DMS53 treated with DMSO at 0.1 percent for 48 hours (cell line): Measurements from ENCODE around the gene ENDOG.
"Not testable (repeated sequence)": the region's sequence is repeated elsewhere in the genome, so short reads cannot be mapped to it uniquely, and the experiment has no call there.

Experiments
- DNase-seq: peaks from one replicate; lab custom pipeline; 2025; ENCODE audit not compliant: unreplicated experiment; lab: John Stamatoyannopoulos, UW

ENDOG gene

DNA sequence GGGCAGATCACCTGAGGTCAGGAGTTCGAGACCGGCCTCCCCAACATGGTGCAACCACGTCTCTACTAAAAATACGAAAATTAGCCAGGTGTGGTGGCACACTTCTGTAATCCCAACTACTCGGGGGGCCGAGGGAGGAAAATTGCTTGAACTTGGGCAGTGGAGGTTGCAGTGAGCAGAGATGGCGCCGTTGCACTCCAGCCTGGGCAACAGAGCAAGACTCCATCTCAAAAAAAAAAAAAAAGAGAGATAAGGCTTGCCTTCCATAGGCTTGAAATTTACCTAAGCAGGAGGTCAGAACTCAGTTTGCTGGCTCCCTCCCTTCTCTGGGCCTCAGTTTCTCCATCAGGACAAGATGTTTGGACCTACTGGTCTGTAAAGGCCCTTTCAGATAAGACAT is 10.0 kb downstream of the ENDOG start:
- DNase-seq: no peak

DNA sequence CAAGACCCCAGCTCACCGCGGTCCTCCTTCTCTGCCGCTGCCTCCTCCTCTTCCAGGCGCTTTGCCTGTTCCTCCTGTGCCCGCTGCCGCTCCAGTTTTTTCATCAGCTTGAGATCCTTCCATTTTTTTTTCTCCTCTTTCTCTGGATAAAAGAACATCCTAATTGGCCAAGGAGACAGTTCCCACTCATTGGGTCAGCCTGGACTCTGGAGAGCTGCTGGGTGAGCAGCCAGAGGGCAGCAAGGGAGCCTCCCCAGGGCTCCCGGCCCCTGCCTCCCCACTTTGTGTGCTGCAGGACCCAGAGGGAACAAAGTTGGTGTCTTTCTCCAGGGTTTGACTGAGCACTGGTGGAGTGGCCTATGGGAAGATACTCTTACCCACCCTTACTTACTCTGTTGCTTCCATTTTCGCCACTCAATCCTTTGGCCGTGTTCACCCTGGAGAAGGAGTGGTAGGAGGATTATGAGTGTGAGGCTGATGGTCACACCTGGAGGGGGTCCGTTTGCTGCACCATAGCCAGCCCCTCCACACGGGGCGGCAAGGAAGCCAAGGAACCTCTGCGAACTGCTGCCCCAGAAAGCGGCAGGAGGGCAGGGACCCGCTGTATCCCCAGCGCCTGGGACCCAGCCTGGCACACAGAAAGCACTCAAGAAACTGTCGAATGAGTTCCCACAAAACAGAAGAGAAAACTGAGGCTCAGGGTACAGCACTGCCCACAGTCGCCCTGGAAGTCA is 10.6 kb downstream of the ENDOG start:
- DNase-seq: no peak

DNA sequence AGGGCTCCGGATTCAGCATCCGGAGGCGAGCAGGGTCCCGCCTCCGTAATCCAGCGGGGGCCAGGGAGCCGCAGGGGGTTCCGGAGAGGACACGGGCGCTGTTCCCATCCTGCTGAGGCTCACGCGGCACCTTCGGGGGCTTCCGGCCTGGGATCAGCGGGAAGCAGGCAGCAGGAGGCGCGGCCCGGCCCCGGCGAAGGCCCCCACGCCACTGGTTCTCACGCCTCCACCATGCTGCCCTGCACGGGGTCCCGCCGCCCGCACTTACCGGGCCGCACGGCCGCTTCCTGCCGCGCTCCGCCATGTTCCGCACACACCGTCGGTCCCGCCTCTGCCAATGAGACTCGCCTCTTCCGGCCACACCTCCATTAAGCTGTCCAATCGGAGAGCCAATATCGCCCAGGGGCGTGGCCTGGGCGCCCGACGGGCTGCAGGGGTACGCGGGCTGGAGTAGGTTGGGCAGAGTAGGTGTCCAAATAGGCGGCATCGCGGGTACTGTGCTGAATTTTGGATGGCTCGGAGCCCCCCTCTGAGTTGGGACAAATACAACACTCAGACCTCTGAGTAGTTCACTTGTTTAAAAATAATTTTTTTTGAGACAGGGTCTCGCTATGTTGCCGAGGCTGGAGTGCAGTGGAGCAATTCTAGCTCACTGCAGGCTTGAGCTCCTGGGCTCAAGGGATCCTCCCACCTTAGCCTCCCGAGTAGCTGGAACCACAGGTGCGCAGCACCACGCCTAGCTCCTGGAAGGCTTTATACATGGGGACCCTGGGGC is 11.4 kb downstream of the ENDOG start, which contains the start of gene SPOUT1:
Gene SPOUT1 (minus strand): TSS at position 318 of the 775 bp plus-strand sequence. CDS start 14 bp downstream, at position 304.
- peak; percentile 96 for DNase-seq

GRCh38 chr9:128833696-128834095 is 15.4 kb downstream of the ENDOG start:
- DNase-seq: no peak

DNA sequence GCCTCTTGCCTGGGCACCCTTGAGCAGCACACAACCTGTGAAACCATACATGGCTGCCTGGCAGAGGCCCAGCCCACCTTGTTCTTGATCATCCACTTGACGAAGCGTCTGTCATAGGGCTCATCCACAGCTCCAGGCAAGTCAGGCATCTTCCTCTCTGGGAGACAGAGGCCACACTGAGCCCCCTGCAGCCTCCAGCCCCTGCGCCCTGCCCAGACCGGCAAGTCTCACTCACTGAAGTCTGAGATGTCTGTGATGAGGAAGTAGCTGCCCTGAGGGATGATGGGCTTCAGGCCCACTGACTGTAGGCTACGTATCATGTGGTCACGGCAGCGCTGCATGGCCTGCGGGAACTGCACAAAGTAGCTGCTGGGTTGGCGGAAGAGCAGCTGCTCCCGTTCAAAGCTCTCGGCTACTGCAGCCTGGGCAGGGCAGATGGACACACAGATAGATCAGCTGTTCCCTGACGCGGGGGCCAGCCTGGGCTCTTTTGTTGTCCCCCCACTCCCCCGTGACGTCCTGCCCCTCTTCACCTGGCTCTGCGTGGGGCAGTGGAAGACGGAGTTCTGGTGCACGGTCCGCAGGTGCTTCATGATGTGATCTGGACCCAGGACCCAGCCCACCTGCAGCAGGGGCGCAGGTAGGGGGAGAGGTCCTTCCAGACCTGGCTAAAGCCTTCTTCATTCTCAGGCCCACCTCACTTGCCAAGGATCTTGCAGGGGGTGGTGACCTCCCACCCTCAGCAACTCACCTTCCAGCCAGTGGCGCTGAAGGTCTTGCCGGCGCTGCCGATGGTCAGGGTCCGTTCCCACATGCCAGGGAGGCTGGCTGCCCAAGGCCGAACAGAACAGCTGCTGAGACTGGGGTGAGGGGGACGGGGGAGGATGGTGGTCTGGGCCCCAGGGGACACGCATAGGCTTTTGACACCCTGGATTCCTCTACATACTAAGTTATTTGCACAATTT is 17.2 kb downstream of the ENDOG start:
- DNase-seq: no peak

DNA sequence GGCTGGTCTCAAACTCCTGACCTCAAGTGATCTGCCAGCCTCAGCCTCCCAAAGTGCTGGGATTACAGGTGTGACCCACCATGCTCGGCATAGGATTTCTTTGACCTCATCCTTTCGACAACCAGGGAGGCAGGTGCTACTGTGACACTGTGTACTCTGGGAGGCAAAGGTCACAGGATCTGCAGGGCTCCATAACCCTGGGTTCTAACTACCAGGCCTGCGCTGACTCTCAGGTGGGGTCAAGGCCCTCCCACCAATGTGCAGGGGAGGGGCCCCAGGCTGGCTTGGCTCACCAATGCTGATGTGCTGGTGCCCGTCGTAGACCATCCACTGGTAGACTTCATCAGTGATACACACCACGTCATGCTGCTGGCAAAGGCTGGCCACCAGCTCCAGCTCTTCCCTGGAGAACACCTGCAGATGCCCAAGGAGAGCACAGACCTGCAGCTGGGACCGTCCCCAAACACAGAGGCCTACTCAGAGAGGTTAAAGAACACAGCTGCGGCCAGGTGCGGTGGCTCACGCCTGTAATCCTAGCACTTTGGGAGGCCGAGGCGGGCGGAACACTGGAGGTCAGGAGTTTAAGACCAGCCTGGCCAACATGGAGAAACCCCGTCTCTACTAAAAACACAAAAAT is 18.3 kb downstream of the ENDOG start:
- DNase-seq: no peak

DNA sequence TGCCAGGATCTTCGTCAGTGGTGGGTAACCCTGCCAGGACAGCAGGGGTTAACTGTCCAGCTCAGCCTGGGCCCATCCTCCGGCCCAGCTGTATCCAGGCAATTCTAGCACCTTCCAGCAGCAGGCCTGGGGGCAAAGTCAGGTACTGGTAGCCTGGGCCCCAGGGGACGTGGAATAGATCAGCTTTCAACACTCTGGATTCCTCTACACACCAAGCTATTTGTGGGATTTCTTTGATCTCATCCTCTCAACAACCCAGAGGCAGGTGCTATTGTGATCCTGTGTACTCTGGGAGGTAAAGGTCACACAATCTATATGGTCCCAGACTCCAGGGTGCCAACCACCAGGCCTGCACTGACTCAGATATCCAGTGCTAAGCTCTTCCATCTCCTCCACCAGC is 20.0 kb downstream of the ENDOG start:
- DNase-seq: no peak

DNA sequence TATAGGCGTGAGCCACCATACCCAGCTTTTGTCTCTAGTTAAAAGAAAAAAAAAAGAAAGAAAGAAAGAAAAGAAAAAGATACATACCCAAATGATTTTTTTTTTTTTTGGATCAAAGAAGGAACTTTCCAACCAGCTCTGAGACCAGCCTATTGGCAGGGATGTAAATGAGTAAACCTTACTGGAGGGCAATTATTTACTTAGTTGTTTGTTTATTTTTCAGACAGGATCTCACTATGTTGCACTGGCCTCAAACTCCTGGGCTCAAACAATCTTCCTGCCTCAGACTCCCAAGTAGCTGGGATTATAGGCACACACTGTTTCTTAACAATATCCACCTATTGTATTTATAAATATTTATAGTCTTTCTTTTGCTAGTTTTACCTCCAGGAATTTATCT is 22.2 kb downstream of the ENDOG start:
- DNase-seq: no peak

DNA sequence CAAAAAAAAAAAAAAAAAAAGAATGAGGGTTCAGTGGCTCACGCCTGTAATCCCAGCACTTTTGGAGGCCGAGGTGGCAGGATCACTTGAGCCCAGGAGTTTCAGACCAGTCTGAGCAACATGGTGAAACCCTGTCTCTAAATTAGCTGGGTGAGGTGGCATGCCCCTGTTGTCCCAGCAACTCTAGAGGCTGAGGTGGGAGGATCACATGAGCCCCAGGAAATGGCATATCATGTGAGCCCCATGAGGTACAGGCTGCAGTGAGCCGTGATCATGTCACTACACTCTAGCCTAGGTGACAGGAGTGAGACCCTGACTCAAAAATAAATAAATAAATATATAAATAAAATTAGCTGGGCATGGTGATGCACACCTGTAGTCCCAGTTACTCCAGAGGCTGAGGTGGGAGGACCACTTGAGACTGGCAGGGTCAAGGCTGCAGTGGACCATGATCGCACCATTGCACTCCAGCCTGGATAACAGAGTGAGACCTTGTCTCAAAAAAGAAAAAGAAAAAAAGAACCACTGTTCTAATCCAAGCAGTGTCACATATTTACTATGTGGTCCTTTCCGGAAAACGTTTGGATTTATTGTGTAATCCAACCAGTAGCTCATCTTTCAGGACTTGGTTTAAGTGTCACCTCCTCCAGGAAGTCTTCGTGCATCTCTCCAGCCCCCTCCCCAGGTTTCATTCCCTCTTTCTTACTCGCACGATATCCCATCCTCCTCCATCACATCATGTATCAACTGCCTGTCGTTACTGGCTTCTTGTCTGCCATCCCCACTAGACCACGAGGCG is 23.6 kb downstream of the ENDOG start:
- DNase-seq: no peak

GRCh38 chr9:128843171-128843570 is 24.9 kb downstream of the ENDOG start:
- DNase-seq: not testable (repeated sequence)

GRCh38 chr9:128845186-128845931 is 27.1 kb downstream of the ENDOG start:
- no peak for DNase-seq

- no peak for DNase-seq
Measured at GRCh38 chr9:128846680-128847030, 28.4 kb downstream of the ENDOG start.

DNA sequence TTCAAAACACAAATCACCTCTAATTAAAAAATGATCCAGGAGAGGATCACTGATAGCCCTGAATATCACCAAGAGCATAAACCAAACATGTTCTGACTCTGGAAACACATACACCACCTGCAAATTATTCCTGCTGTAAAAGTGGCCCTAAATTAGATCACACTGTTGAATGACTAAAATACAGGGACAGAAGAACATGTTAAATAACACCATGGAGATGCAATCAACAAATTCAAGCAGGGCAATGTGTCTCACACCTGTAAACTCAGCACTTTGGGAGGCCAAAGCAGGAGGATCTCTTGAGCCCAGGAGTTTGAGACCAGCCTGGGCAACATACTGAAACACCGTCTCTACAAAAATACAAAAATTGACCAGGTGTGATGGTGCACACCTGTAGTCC is 29.5 kb downstream of the ENDOG start:
- no peak for DNase-seq

DNA sequence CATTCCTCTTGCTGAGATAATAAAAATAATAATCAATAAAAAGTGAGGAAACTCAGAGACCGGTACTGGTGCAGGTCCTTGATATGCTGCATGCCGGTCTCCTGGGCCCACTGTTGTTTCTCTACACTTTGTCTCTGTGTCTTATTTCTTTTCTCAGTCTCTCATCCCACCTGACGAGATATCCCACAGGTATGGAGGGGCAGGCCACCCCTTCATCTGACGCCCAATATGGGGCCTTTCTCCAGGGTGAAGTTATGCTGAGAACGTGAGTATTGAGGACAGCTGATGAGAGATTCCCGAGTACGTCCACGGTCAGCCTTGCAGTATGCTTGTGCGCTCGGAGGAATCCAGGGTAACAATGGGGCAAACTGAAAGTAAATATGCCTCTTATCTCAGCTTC is 32.7 kb downstream of the ENDOG start:
- DNase-seq: not testable (repeated sequence)

DNA sequence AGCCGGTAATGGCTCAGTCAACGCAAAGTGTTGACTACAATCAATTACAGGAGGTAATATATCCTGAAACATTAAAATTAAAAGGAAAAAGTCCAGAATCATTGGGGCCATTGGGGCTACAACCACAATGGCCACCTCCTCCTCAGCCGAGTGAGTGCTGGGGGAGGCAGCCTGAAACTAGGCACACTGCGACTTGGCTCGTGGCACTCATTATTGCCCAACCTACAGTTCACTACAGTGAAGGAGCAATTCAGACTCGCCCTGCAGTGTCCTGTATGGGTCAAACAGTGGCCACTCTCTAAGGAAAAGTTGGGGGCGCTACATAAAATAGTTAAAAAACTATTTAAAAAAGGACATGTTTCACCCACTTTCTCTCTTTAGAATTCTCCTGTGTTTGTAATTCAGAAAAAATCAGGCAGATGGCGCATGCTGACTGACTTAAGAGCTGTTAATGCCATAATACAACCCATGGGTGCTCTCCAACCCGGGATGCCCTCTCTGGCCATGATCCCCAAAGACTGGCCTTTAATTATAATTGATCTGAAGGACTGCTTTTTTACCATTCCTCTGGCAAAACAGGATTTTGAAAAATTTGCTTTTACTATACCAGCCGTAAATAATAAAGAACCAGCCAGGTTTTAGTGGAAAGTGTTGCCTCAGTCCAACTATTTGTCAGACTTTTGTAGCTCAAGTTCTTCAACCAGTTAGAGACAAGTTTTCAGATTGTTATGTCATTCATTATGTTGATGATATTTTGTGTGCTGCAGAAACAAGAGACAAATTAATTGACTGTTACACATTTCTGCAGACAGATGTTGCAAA is 33.7 kb downstream of the ENDOG start:
- not testable (repeated sequence) for DNase-seq

DNA sequence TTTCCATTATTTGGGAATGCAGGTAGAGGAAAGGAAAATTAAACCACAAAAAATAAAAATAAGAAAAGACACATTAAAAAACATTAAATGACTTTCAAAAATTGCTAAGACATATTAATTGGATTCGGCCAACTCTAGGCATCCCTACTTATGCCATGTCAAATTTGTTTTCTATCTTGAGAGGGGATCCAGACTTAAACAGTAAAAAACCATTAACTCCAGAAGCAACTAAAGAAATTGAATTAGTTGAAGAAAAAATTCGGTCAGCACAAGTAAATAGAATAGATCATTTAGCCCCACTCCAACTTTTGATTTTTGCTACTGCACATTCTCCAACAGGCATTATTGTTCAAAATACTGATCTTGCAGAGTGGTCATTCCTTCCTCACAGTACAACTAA is 34.3 kb downstream of the ENDOG start:
- not testable (repeated sequence) for DNase-seq

- not testable (repeated sequence) for DNase-seq
Measured at GRCh38 chr9:128854454-128854853, 36.2 kb downstream of the ENDOG start.

- not testable (repeated sequence) for DNase-seq
Measured at GRCh38 chr9:128858476-128858875, 40.2 kb downstream of the ENDOG start.
